Immature natural killer cell (primary cell): ENCODE measurements around the gene ABCC4. TPM values are rescaled to one million over a fixed set of nuclear protein-coding genes. Genes with fewer than 3 reads are reported as not detected.
A peak's percentile ranks its signal among the peaks of the same experiment; 100 is the strongest.
"Not testable (repeated sequence)": the region's sequence is repeated elsewhere in the genome, so short reads cannot be mapped to it uniquely, and the experiment has no call there.

Source experiments
- DNase-seq, 3 donors: peaks; one replicate each; pipeline ENCODE4 v3.0.0; 2022; ENCODE audit warnings: mixed read lengths in 1 of 3
- H3K27ac Mint-ChIP-seq, 6 donors: one replicate each; pipeline ENCODE4 v1.8.0; 2020; ENCODE audit warnings: mixed read lengths in 6 of 6, mild to moderate bottlenecking in 5 of 6, inconsistent platforms in 4 of 6, moderate library complexity in 3 of 6
- H3K27me3 Mint-ChIP-seq, 3 donors: one replicate each; pipeline ENCODE4 v1.8.0; 2020 to 2021; ENCODE audit warnings: low read depth in 3 of 3, mild to moderate bottlenecking in 3 of 3, mixed read lengths in 3 of 3, moderate library complexity in 3 of 3, inconsistent platforms in 1 of 3
- H3K36me3 Mint-ChIP-seq, 3 donors: one replicate each; pipeline ENCODE4 v1.8.0; 2020; ENCODE audit warnings: mixed read lengths in 3 of 3, inconsistent platforms in 2 of 3, mild to moderate bottlenecking in 2 of 3
- H3K4me1 Mint-ChIP-seq, 2 donors: one replicate each; pipeline ENCODE4 v1.8.0; 2020; ENCODE audit warnings: inconsistent platforms in 2 of 2, mild to moderate bottlenecking in 2 of 2, mixed read lengths in 2 of 2, moderate library complexity in 1 of 2
- H3K4me3 Mint-ChIP-seq, 5 donors: one replicate each; pipeline ENCODE4 v1.8.0; 2020; ENCODE audit warnings: mild to moderate bottlenecking in 5 of 5, mixed read lengths in 5 of 5, inconsistent platforms in 3 of 5, moderate library complexity in 3 of 5
- H3K9me3 Mint-ChIP-seq, 6 donors: one replicate each; pipeline ENCODE4 v1.8.0; 2020; ENCODE audit warnings: mild to moderate bottlenecking in 6 of 6, mixed read lengths in 6 of 6, inconsistent platforms in 4 of 6, moderate library complexity in 3 of 6
- polyA plus RNA-seq, 3 donors: library from polyadenylated mRNA; unstranded; fragments of 300-500 nt; fragmentation: Illumina TruSeq; gene quantifications; one replicate each; pipeline ENCODE4 v1.2.3, GENCODE V29; 2021

The ABCC4 gene
- polyA plus RNA-seq, 3 donors from 2014 or later = 2.8 to 3.9 (median 3.0) TPM

DNA sequence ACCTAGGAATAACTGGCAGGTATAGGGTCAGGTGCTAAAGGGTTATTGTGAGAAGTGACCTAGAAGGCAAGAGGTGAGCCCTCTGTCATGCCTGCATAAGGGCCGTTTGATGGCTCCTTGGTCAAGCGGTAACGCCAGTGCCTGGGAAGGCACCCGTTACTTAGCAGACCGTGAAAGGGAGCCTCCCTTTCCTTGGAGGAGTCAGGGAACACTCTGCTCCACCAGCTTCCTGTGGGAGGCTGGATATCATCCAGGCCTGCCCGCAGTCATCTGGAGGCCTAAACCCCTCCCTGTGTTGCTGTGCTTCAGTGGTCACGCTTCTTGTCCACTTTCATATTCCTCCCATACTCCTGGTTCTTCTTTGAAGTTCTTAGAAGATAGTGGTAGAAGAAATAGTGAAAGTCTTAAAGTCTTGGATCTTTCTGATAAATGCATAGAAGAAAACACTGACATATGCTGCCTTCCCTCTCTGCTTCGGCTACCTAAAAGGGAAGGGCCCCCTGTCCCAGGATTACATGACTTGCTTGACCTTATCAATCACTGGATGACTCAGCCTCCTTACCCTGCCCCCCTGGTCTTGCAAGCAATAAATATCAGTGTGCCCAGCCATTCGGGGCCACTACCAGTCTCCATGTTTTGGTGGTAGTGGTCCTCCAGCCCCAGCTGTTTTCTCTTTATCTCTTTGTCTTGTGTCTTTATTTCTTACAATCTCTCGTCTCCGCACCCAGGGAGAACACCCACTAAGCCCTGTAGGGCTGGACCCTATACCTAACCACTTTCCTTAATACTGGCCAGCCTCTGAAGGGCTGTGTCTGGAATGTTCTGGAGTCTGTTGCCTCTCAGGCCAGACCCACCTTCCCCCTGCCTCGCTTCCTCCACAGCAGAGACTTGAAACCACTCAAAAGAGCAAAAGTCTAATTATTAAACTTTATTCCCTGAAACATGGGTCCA, 16.1 kb upstream of the ABCC4 start:
- H3K4me3 Mint-ChIP-seq = no peak overlapping the region
- peaks cover 0 to 2% (median 0%) of the 10 kb centered on the region in 6 donors for H3K9me3 Mint-ChIP-seq
- no peaks in the 10 kb centered on the region for H3K4me1 Mint-ChIP-seq
- no peak for DNase-seq
- peaks cover 0 to 9% (median 3%) of the 10 kb centered on the region in 3 donors for H3K27me3 Mint-ChIP-seq
- H3K27ac Mint-ChIP-seq = no peak overlapping the region
- no peaks in the 10 kb centered on the region for H3K36me3 Mint-ChIP-seq

GRCh38 chr13:95315752-95316151, 14.5 kb upstream of the ABCC4 start:
- no peak overlapping the region for H3K27ac Mint-ChIP-seq
- peaks cover 2 to 13% (median 3%) of the 10 kb centered on the region in 3 donors for H3K27me3 Mint-ChIP-seq
- no peaks in the 10 kb centered on the region for H3K36me3 Mint-ChIP-seq

GRCh38 chr13:95307507-95307906, 6.3 kb upstream of the ABCC4 start:
- Mint-ChIP-seq H3K9me3 (no peaks in the 10 kb centered on the region), H3K4me1 (peaks cover 0 to 3% of the 10 kb centered on the region in 2 donors), H3K27me3 (peaks cover 2 to 10% (median 3%) of the 10 kb centered on the region in 3 donors), H3K27ac (no peak overlapping the region), H3K36me3 (no peaks in the 10 kb centered on the region), H3K4me3 (no peak overlapping the region)
- DNase-seq = no peak

More at GRCh38 chr13:95315752-95316151, 14.5 kb upstream of the ABCC4 start:
- H3K9me3 Mint-ChIP-seq = peaks cover 0 to 2% (median 0%) of the 10 kb centered on the region in 6 donors
- no peaks in the 10 kb centered on the region for H3K4me1 Mint-ChIP-seq
- DNase-seq = no peak
- H3K4me3 Mint-ChIP-seq = no peak overlapping the region

- peaks cover 16 to 22% of the 10 kb centered on the region in 2 donors for H3K4me1 Mint-ChIP-seq
- H3K4me3 Mint-ChIP-seq = no peak overlapping the region
- no peak overlapping the region for H3K27ac Mint-ChIP-seq
- H3K27me3 Mint-ChIP-seq = peaks cover 4 to 6% (median 4%) of the 10 kb centered on the region in 3 donors
- no peaks in the 10 kb centered on the region for H3K36me3 Mint-ChIP-seq
- no peak for DNase-seq
- no peaks in the 10 kb centered on the region for H3K9me3 Mint-ChIP-seq
Observed at GRCh38 chr13:95304453-95304852, 3.2 kb upstream of the ABCC4 start.

DNA sequence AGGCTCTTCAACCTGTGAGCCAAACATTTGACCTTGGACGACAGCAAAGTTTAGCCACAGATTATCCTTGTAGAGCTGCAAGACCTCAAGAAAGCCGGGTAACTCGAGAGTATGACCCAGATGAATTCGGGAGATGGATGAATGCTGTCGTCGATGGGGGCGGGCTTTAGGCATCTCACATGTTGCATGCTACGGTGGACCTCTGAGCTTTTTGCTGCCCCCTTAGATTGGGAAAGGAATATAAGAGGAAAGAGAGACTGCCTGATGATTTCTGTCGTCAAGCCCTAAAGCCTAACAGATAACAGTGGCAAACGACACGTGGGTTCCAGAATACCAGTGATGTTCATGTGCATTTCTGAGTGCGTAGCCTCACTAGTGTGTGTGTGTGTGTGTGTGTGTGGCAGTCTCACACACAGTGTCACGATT, 730 bp upstream of the ABCC4 start:
- Mint-ChIP-seq H3K4me3 (peak overlapping the region; percentile 75 to 83 (median 81)), H3K4me1 (peaks cover 19 to 26% of the 10 kb centered on the region in 2 donors), H3K27me3 (peaks cover 1 to 5% (median 4%) of the 10 kb centered on the region in 3 donors), H3K9me3 (no peaks in the 10 kb centered on the region), H3K36me3 (no peaks in the 10 kb centered on the region), H3K27ac (no peak overlapping the region)
- no peak for DNase-seq

- Mint-ChIP-seq H3K27me3 (peaks cover 1 to 5% (median 4%) of the 10 kb centered on the region in 3 donors), H3K27ac (peak overlapping the region in 5 of 6 donors; percentile 4 to 77 (median 41)), H3K4me3 (peak overlapping the region; percentile 87 to 94 (median 92)), H3K9me3 (no peaks in the 10 kb centered on the region), H3K36me3 (no peaks in the 10 kb centered on the region), H3K4me1 (peaks cover 19 to 26% of the 10 kb centered on the region in 2 donors)
- DNase-seq = peak in 2 of 3 donors; percentile 20 to 36
Observed at GRCh38 chr13:95300625-95301182, 547 bp downstream of the ABCC4 start.

DNA sequence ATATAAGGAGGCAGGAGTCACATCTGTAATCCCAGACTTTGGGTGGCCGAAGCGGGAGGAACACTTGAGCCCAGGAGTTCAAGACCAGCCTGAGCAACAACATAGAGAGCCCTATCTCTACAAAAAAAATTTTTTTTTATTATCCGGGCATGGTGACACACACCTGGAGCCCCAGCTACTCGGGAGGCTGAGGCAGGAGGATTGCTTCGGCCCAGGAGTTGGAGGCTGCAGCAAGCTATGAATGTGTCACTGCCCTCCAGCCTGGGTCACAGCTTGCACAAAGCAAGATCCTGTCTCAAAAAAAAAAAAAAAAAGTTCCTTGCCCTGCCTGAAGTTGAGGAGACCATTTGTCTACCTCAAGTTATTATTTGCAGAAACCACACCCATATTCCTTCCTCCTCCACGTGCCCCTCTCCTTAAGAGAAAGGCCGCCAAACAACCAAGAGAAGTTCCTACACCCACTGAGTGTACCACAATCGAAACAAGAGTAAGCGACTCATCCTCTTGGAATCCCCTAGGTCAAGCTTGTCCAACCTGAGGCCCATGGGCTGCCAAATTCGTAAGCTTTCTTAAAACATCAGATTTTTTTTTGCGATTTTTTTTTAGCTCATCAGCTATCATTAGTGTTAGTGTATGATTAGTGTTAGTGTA, 2.2 kb downstream of the ABCC4 start:
- Mint-ChIP-seq H3K9me3 (no peaks in the 10 kb centered on the region), H3K27ac (peak overlapping the region in 1 of 6 donors; percentile 18), H3K27me3 (peaks cover 1 to 5% (median 4%) of the 10 kb centered on the region in 3 donors), H3K4me3 (peak overlapping the region; percentile 3 to 94 (median 87)), H3K4me1 (peaks cover 19 to 26% of the 10 kb centered on the region in 2 donors), H3K36me3 (no peaks in the 10 kb centered on the region)
- DNase-seq = no peak

DNA sequence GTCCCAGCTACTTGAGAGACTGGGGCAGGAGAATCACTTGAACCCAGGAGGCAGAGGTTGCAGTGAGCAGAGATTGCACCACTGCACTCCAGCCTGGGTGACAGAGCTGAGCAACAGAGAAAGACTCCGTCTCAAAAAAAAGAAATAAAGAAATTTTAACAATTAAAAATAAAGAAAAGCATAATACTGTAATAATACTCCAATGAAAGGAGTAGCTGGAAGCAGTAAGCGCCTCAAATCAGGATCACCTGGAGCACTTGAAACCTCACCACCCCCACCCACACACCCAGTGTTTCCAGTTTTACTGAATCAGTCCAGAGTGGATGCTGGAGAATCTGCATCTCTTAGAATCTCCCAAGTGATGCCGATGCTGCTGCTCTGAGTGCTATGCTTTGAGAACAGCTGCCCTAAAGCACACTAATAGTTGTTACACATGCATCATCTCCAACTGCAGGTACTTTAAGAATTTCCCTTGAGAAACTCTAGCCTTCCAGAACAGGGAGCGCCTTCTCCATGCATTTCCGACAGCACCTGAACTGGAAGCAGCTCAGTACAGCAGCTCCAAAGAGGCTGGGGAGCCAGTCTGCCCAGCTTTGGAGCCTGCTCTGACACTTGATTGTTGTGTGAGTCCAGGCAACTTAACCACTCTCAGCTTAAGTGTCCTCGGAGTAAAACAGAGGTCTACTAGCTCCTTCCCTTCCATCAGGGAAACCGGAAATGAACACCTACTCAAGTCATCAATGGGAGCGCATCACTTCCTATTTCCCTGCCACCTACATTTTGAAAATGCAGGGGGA, 2.9 kb downstream of the ABCC4 start:
- peaks cover 1 to 5% (median 4%) of the 10 kb centered on the region in 3 donors for H3K27me3 Mint-ChIP-seq
- H3K4me3 Mint-ChIP-seq = no peak overlapping the region
- H3K4me1 Mint-ChIP-seq = peaks cover 19 to 26% of the 10 kb centered on the region in 2 donors
- H3K9me3 Mint-ChIP-seq = no peaks in the 10 kb centered on the region
- peak overlapping the region in 1 of 6 donors; percentile 29 for H3K27ac Mint-ChIP-seq
- DNase-seq = no peak
- no peaks in the 10 kb centered on the region for H3K36me3 Mint-ChIP-seq

DNA sequence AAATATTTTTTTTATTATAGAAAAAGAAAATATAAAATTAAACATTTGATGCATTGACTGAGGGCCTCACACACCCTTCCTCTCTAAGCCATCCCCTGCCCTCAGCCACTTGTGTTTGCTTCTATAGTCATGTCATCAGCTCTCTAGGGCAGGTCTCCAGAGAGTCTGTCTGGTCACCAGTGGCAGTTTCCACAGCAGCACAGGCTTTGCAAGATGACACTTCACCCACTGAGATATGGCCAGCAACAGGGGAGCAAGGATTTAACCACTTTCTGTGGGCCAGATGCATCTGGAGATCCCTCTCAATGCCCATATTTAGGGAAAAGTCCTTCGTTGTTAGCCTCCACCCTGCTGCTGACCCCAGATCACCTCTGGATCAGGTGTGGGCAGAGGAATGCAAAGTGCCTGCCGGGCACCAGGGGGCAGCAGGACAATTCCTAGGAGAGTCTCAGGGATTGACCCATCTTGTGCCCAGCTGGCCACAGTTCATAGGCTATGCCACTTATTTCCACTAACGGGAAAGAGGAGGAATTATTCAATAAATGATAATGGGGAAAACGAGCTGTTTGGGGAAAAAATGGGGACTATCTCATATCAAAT, 4.8 kb downstream of the ABCC4 start:
- Mint-ChIP-seq H3K36me3 (no peaks in the 10 kb centered on the region), H3K9me3 (no peaks in the 10 kb centered on the region), H3K27ac (peak overlapping the region in 1 of 6 donors; percentile 45), H3K27me3 (peaks cover 0 to 1% (median 0%) of the 10 kb centered on the region in 3 donors), H3K4me3 (no peak overlapping the region), H3K4me1 (peaks cover 11 to 14% of the 10 kb centered on the region in 2 donors)
- peak in 1 of 3 donors; percentile 8 for DNase-seq

GRCh38 chr13:95295026-95295425, 6.2 kb downstream of the ABCC4 start:
- Mint-ChIP-seq H3K27ac (no peak overlapping the region), H3K4me1 (peaks cover 6 to 7% of the 10 kb centered on the region in 2 donors), H3K36me3 (no peaks in the 10 kb centered on the region), H3K27me3 (peaks cover 0 to 1% (median 0%) of the 10 kb centered on the region in 3 donors), H3K4me3 (no peak overlapping the region), H3K9me3 (no peaks in the 10 kb centered on the region)
- no peak for DNase-seq

GRCh38 chr13:95292622-95293021, 8.6 kb downstream of the ABCC4 start:
- no peak overlapping the region for H3K27ac Mint-ChIP-seq

DNA sequence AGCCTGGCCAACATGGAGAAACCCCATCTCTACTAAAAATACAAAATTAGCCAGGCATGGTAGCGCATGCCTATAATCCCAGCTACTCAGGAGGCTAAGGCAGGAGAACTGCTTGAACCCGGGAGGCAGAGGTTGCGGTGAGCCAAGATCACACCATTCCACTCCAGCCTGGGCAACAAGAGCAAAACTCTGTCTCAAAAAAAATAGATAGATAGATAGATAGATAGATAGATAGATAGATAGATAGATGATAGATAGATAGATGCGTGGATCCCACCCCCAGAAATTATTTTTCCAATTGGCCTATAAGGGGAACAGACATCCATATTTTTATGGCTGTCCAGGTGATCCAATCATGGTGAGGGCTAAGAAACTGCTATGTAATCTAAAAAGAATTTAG, 11.3 kb downstream of the ABCC4 start:
- not testable (repeated sequence) for H3K36me3 Mint-ChIP-seq, DNase-seq, H3K4me3 Mint-ChIP-seq, H3K27ac Mint-ChIP-seq, H3K4me1 Mint-ChIP-seq, H3K27me3 Mint-ChIP-seq, H3K9me3 Mint-ChIP-seq

More at GRCh38 chr13:95292622-95293021, 8.6 kb downstream of the ABCC4 start:
- H3K4me1 Mint-ChIP-seq = no peaks in the 10 kb centered on the region
- H3K4me3 Mint-ChIP-seq = no peak overlapping the region
- no peak for DNase-seq
- no peaks in the 10 kb centered on the region for H3K27me3 Mint-ChIP-seq
- no peaks in the 10 kb centered on the region for H3K36me3 Mint-ChIP-seq
- H3K9me3 Mint-ChIP-seq = no peaks in the 10 kb centered on the region

DNA sequence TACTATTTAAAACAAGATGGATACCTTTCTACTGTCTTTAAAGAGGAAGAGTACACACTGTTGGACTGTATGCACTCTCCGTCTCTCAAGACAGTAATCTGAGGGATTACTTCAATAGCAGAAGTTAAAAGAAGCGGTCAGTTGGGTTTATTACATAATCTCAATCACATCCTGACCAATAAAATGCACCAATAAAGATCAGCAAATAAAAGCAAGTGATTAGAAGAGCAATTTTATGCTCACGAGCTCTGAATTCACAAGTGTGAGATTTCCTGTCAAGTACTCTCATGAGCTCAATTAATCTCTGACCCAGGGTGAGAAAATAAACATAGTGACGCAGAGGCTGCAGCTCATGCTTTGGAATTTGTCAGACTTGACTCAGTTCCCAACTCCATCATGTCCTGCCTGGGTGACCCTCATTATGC, 12.2 kb downstream of the ABCC4 start:
- no peak overlapping the region for H3K27ac Mint-ChIP-seq
- H3K27me3 Mint-ChIP-seq = no peaks in the 10 kb centered on the region
- H3K4me3 Mint-ChIP-seq = no peak overlapping the region
- H3K9me3 Mint-ChIP-seq = no peaks in the 10 kb centered on the region
- DNase-seq = no peak
- no peaks in the 10 kb centered on the region for H3K36me3 Mint-ChIP-seq
- H3K4me1 Mint-ChIP-seq = no peaks in the 10 kb centered on the region
